Trophoblast cell (in vitro differentiated cells and primary cell): ENCODE data around the gene DKK1.

ENCODE experiments used
- DNase-seq, 2 donors: peaks; one replicate each; pipeline ENCODE4 v3.0.0-alpha.2; 2016
- H2AFZ ChIP-seq: 2 replicates; pipeline ENCODE4 v1.6.1; 2013; ENCODE audit warnings: low read length, moderate library complexity, mild to moderate bottlenecking; ENCODE audit not compliant: insufficient read depth, poor library complexity
- H2AK5ac ChIP-seq: 2 replicates; pipeline ENCODE4 v1.6.1; 2013; ENCODE audit warnings: mild to moderate bottlenecking, low read length
- H2BK120ac ChIP-seq: 2 replicates; pipeline ENCODE4 v1.6.1; 2013; ENCODE audit warnings: low read length, mild to moderate bottlenecking, moderate library complexity; ENCODE audit not compliant: insufficient read depth, poor library complexity
- H2BK12ac ChIP-seq: 2 replicates; pipeline ENCODE4 v1.6.1; 2013; ENCODE audit warnings: mild to moderate bottlenecking, low read length, moderate library complexity
- H2BK5ac ChIP-seq: 2 replicates; pipeline ENCODE4 v1.6.1; 2013; ENCODE audit warnings: low read length, low read depth, moderate library complexity, mild to moderate bottlenecking; ENCODE audit not compliant: poor library complexity
- H3K14ac ChIP-seq: 2 replicates; pipeline ENCODE4 v1.6.1; 2013; ENCODE audit warnings: mild to moderate bottlenecking, low read length
- H3K18ac ChIP-seq: 2 replicates; pipeline ENCODE4 v1.6.1; 2013; ENCODE audit warnings: mild to moderate bottlenecking, low read length
- H3K23ac ChIP-seq: 2 replicates; pipeline ENCODE4 v1.6.1; 2013; ENCODE audit warnings: low read length
- H3K27ac ChIP-seq: 2 replicates; pipeline ENCODE4 v1.5.1; 2013; ENCODE audit warnings: low read depth, mild to moderate bottlenecking, inconsistent platforms, low read length, moderate library complexity
- H3K27me3 ChIP-seq: 2 replicates; pipeline ENCODE4 v1.6.1; 2013; ENCODE audit warnings: inconsistent platforms, mild to moderate bottlenecking, low read length, moderate library complexity; ENCODE audit not compliant: insufficient read depth
- H3K36me3 ChIP-seq, 2 experiments: 1 replicate in 1 of 2; 2 replicates in 1 of 2; pipeline ENCODE4 v1.6.1; 2013; ENCODE audit warnings: low read length in 2 of 2, mild to moderate bottlenecking in 2 of 2, moderate library complexity in 1 of 2; ENCODE audit not compliant: insufficient read depth in 2 of 2, control insufficient read depth in 1 of 2
- H3K4ac ChIP-seq: 2 replicates; pipeline ENCODE4 v1.6.1; 2013; ENCODE audit warnings: low read depth, mild to moderate bottlenecking, low read length, moderate library complexity
- H3K4me1 ChIP-seq, 2 experiments: 1 replicate in 1 of 2; 2 replicates in 1 of 2; pipeline ENCODE4 v1.6.1; 2013; ENCODE audit warnings: low read length in 2 of 2, mild to moderate bottlenecking in 2 of 2, moderate library complexity in 1 of 2; ENCODE audit not compliant: insufficient read depth in 2 of 2, control insufficient read depth in 1 of 2
- H3K4me2 ChIP-seq: 2 replicates; pipeline ENCODE4 v1.6.1; 2013; ENCODE audit warnings: inconsistent platforms, mild to moderate bottlenecking, low read length, moderate library complexity
- H3K4me3 ChIP-seq: 2 replicates; pipeline ENCODE4 v1.5.1; 2013; ENCODE audit warnings: mild to moderate bottlenecking, low read depth, low read length, inconsistent platforms
- H3K79me1 ChIP-seq: one replicate; pipeline ENCODE4 v1.6.1; 2013; ENCODE audit warnings: low read length
- H3K79me2 ChIP-seq: 2 replicates; pipeline ENCODE4 v1.6.1; 2013; ENCODE audit warnings: low read length, mild to moderate bottlenecking; ENCODE audit not compliant: control insufficient read depth, insufficient read depth, poor library complexity
- H3K9ac ChIP-seq: 2 replicates; pipeline ENCODE4 v1.6.1; 2013; ENCODE audit warnings: mild to moderate bottlenecking, low read length
- H3K9me3 ChIP-seq: 2 replicates; pipeline ENCODE4 v1.6.1; 2013; ENCODE audit warnings: low read depth, mild to moderate bottlenecking, control low read depth, inconsistent platforms, low read length; ENCODE audit not compliant: insufficient read depth
- H4K12ac ChIP-seq: 2 replicates; pipeline ENCODE4 v1.6.1; 2013; ENCODE audit warnings: low read depth, mild to moderate bottlenecking, low read length, moderate library complexity
- H4K8ac ChIP-seq: 2 replicates; pipeline ENCODE4 v1.6.1; 2013; ENCODE audit warnings: low read depth, mild to moderate bottlenecking, low read length, moderate library complexity
- H4K91ac ChIP-seq: one replicate; pipeline ENCODE4 v1.6.1; 2013; ENCODE audit warnings: low read depth, mild to moderate bottlenecking, low read length, moderate library complexity
- WGBS: extraction: QIAGEN DNeasy Blood & Tissue Kit; methylation state at CpG from one replicate; pipeline ENCODE4 v1.1.7; 2013; ENCODE audit warnings: missing lambda C conversion rate; ENCODE audit not compliant: insufficient read length, insufficient coverage; ENCODE audit errors: extremely low coverage; 5-methylcytosine and 5-hydroxymethylcytosine counted together

DKK1 gene

GRCh38 chr10:52297747-52298146 is 16.3 kb upstream of the DKK1 start:
- H3K4ac ChIP-seq: no peak overlapping the region
- H4K91ac ChIP-seq: no peak overlapping the region
- H3K79me2 ChIP-seq: no peaks in the 10 kb centered on the region
- no peak overlapping the region for H3K23ac ChIP-seq
- H4K12ac ChIP-seq: no peak overlapping the region
- no peak overlapping the region for H3K4me2 ChIP-seq
- no peak overlapping the region for H3K4me3 ChIP-seq
- H3K18ac ChIP-seq: no peak overlapping the region
- H3K9me3 ChIP-seq: no peaks in the 10 kb centered on the region
- no peak overlapping the region for H4K8ac ChIP-seq
- H3K27ac ChIP-seq: no peak overlapping the region
- no peaks in the 10 kb centered on the region for H3K4me1 ChIP-seq
- H3K36me3 ChIP-seq: no peaks in the 10 kb centered on the region
- no peak overlapping the region for H2BK120ac ChIP-seq
- H2BK5ac ChIP-seq: no peak overlapping the region
- DNase-seq: no peak
- H2BK12ac ChIP-seq: no peak overlapping the region
- H3K9ac ChIP-seq: no peak overlapping the region
- H2AK5ac ChIP-seq: no peak overlapping the region
- no CpG with 5 or more reads among the region's 4 CpGs for WGBS
- H3K79me1 ChIP-seq: no peaks in the 10 kb centered on the region
- H3K14ac ChIP-seq: no peak overlapping the region
- H2AFZ ChIP-seq: no peak overlapping the region
- no peaks in the 10 kb centered on the region for H3K27me3 ChIP-seq

- Histone ChIP-seq H3K9ac (no peak overlapping the region), H2BK12ac (no peak overlapping the region), H4K91ac (no peak overlapping the region), H4K12ac (no peak overlapping the region), H3K14ac (no peak overlapping the region), H4K8ac (no peak overlapping the region), H2AK5ac (no peak overlapping the region), H3K4me1 (no peaks in the 10 kb centered on the region), H3K18ac (no peak overlapping the region), H2AFZ (no peak overlapping the region), H3K36me3 (no peaks in the 10 kb centered on the region), H3K27me3 (no peaks in the 10 kb centered on the region), H3K27ac (no peak overlapping the region), H3K4me2 (no peak overlapping the region), H3K4ac (no peak overlapping the region), H3K79me1 (no peaks in the 10 kb centered on the region), H2BK120ac (no peak overlapping the region), H3K4me3 (no peak overlapping the region), H3K79me2 (no peaks in the 10 kb centered on the region), H2BK5ac (no peak overlapping the region), H3K9me3 (no peaks in the 10 kb centered on the region), H3K23ac (no peak overlapping the region)
- WGBS: no CpG with 5 or more reads among the region's 4 CpGs
- DNase-seq: no peak
These were observed 13.3 kb upstream of the DKK1 start for GRCh38 chr10:52300599-52301277.

GRCh38 chr10:52308251-52309031 is 5.6 kb upstream of the DKK1 start:
- no peaks in the 10 kb centered on the region for H3K36me3 ChIP-seq
- H3K9ac ChIP-seq: peak overlapping the region; percentile 76
- H3K18ac ChIP-seq: no peak overlapping the region
- no peak overlapping the region for H4K12ac ChIP-seq
- no peaks in the 10 kb centered on the region for H3K79me1 ChIP-seq
- peak overlapping the region; percentile 67 for H2AFZ ChIP-seq
- no peak overlapping the region for H2AK5ac ChIP-seq
- no peak overlapping the region for H3K14ac ChIP-seq
- no peak overlapping the region for H3K4ac ChIP-seq
- H4K8ac ChIP-seq: no peak overlapping the region
- H3K4me1 ChIP-seq: peaks cover 0 to 3% of the 10 kb centered on the region in 2 experiments
- WGBS: no CpG with 5 or more reads among the region's 40 CpGs
- no peak overlapping the region for H3K23ac ChIP-seq
- no peaks in the 10 kb centered on the region for H3K9me3 ChIP-seq
- H3K4me3 ChIP-seq: peak overlapping the region; percentile 67
- no peak overlapping the region for H2BK5ac ChIP-seq
- H2BK12ac ChIP-seq: no peak overlapping the region
- H3K4me2 ChIP-seq: peak overlapping the region; percentile 99
- H3K27me3 ChIP-seq: peaks cover 11% of the 10 kb centered on the region
- no peaks in the 10 kb centered on the region for H3K79me2 ChIP-seq
- no peak overlapping the region for H2BK120ac ChIP-seq
- no peak overlapping the region for H3K27ac ChIP-seq
- peak; percentile 44 to 63 for DNase-seq
- no peak overlapping the region for H4K91ac ChIP-seq

- no peak overlapping the region for H3K4me3 ChIP-seq
- H3K27me3 ChIP-seq: peaks cover 29% of the 10 kb centered on the region
- no peak overlapping the region for H2AFZ ChIP-seq
- no peak overlapping the region for H4K12ac ChIP-seq
- H3K18ac ChIP-seq: no peak overlapping the region
- H3K4me1 ChIP-seq: peaks cover 3 to 11% of the 10 kb centered on the region in 2 experiments
- H3K9ac ChIP-seq: no peak overlapping the region
- no peak overlapping the region for H3K14ac ChIP-seq
- H4K91ac ChIP-seq: no peak overlapping the region
- H3K79me2 ChIP-seq: peaks cover 2% of the 10 kb centered on the region
- no peaks in the 10 kb centered on the region for H3K36me3 ChIP-seq
- H2AK5ac ChIP-seq: no peak overlapping the region
- H2BK120ac ChIP-seq: no peak overlapping the region
- H2BK5ac ChIP-seq: no peak overlapping the region
- H3K79me1 ChIP-seq: no peaks in the 10 kb centered on the region
- no peak overlapping the region for H2BK12ac ChIP-seq
- H3K9me3 ChIP-seq: peaks cover 2% of the 10 kb centered on the region
- WGBS: 100% methylated on average over 1 of the region's 3 CpGs
- H4K8ac ChIP-seq: no peak overlapping the region
- H3K23ac ChIP-seq: no peak overlapping the region
- no peak overlapping the region for H3K27ac ChIP-seq
- no peak for DNase-seq
- H3K4me2 ChIP-seq: peak overlapping the region; percentile 92
- no peak overlapping the region for H3K4ac ChIP-seq
These were observed 1.2 kb upstream of the DKK1 start for GRCh38 chr10:52312942-52313255.
